Measurements from ENCODE around the gene KRTAP10-3.

DNA sequence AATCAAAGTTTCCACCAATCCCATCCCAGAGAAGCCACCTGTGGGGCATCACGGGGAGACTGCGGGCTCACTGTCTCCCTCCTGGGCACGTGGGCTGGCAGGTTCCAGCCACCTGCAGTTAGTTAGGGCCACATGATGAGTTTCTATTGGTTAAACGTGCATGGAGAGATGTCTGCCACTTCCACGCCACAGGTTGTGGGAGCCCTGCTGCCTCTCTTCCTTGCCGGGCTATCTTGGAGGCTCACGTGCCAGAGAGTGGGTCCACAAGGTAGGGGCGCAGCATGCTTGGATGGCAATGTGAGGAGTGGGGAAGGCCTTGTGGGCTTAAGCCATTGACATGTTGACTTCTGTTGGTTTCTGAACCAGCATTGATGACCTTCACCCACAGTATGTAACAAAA lies 45.3 kb upstream of the KRTAP10-3 start:
- TF ChIP-seq EZH2 (IDR thresholded peaks at IDR 0.05; ENCODE audit: insufficient read depth, low read length) (no peak), CTCF (IDR thresholded peaks at IDR 0.05; ENCODE audit: insufficient read depth, low read depth, low read length) (no peak)

Measured in astrocyte (in vitro differentiated cells and primary cell).